WTC11 (cell line): ENCODE data around the gene COL25A1.

Source experiments
- CREB1 ChIP-seq: sonication (generic); formaldehyde crosslinking; IDR thresholded peaks from 2 replicates; pipeline ENCODE4 v1.8.0; 2023; ENCODE audit warnings: mild to moderate bottlenecking, missing genetic modification reagents
- NR1H2 ChIP-seq: sonication (generic); formaldehyde crosslinking; IDR thresholded peaks from 2 replicates; pipeline ENCODE4 v1.9.0; 2021; ENCODE audit warnings: mild to moderate bottlenecking, moderate library complexity, missing genetic modification reagents
- NR2C2 ChIP-seq: sonication (generic); formaldehyde crosslinking; IDR thresholded peaks from 2 replicates; pipeline ENCODE4 v1.8.0; 2022; ENCODE audit warnings: mild to moderate bottlenecking, missing genetic modification reagents
- RELA ChIP-seq: sonication (generic); formaldehyde crosslinking; IDR thresholded peaks from 2 replicates; pipeline ENCODE4 v1.8.1; 2022; ENCODE audit warnings: missing genetic modification reagents, mild to moderate bottlenecking, borderline replicate concordance
- SP1 ChIP-seq: sonication (generic); formaldehyde crosslinking; conservative IDR thresholded peaks from 2 replicates; pipeline ENCODE4 v1.8.1; 2022; ENCODE audit warnings: missing genetic modification reagents
- TEAD4 ChIP-seq: sonication (generic); formaldehyde crosslinking; IDR thresholded peaks from 2 replicates; pipeline ENCODE4 v1.8.0; 2022; ENCODE audit warnings: mild to moderate bottlenecking, missing genetic modification reagents
- TP53 ChIP-seq: sonication (generic); formaldehyde crosslinking; IDR thresholded peaks from 2 replicates; pipeline ENCODE4 v1.8.1; 2023; ENCODE audit warnings: mild to moderate bottlenecking, missing genetic modification reagents
- ZBTB21 ChIP-seq: sonication (generic); formaldehyde crosslinking; IDR thresholded peaks from 2 replicates; pipeline ENCODE4 v1.8.1; 2023; ENCODE audit warnings: mild to moderate bottlenecking, missing genetic modification reagents, borderline replicate concordance
- ZNF317 ChIP-seq: sonication (generic); formaldehyde crosslinking; IDR thresholded peaks from 2 replicates; pipeline ENCODE4 v1.8.1; 2023; ENCODE audit warnings: low read depth, mild to moderate bottlenecking, moderate library complexity, missing genetic modification reagents, borderline replicate concordance
- TF ChIP-seq, protein P1 (sequence below): fragments of 200-600 bp; IDR thresholded peaks from 2 replicates; pipeline ENCODE4 v1.8.0; 2022; ENCODE audit warnings: antibody characterized with exemption
- TF ChIP-seq, protein P2 (sequence below): sonication (generic); formaldehyde crosslinking; IDR thresholded peaks from 2 replicates; pipeline ENCODE4 v1.8.0; 2022; ENCODE audit warnings: mild to moderate bottlenecking, missing genetic modification reagents
- TF ChIP-seq, protein P3 (sequence below): sonication (generic); formaldehyde crosslinking; IDR thresholded peaks from 2 replicates; pipeline ENCODE4 v1.8.1; 2022; ENCODE audit warnings: low read depth, mild to moderate bottlenecking, moderate library complexity, missing genetic modification reagents, borderline replicate concordance
- TF ChIP-seq, protein P4 (sequence below): sonication (generic); formaldehyde crosslinking; conservative IDR thresholded peaks from 2 replicates; pipeline ENCODE4 v1.8.1; 2022; ENCODE audit warnings: mild to moderate bottlenecking, missing genetic modification reagents

DNA sequence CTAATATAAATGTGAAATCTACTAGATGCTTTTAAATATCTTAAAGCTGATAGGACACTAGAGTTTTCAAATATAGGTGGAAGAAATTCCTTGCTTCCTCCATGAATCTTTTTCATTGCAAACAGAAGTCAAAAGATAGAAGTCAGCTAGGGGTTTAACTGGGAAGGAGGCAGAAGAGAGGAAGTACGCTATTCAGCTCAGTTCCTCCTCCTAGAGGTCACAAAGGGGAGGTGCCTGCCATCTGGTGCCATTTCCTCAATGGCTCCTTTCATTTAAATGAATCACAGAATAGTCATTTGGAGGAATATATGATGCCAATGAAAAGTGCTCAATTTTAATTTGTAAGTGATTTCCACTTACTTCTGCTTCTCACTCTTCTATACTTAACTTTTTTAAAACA lies 8.5 kb downstream of the COL25A1 start:
- TF ChIP-seq, protein P1, sequence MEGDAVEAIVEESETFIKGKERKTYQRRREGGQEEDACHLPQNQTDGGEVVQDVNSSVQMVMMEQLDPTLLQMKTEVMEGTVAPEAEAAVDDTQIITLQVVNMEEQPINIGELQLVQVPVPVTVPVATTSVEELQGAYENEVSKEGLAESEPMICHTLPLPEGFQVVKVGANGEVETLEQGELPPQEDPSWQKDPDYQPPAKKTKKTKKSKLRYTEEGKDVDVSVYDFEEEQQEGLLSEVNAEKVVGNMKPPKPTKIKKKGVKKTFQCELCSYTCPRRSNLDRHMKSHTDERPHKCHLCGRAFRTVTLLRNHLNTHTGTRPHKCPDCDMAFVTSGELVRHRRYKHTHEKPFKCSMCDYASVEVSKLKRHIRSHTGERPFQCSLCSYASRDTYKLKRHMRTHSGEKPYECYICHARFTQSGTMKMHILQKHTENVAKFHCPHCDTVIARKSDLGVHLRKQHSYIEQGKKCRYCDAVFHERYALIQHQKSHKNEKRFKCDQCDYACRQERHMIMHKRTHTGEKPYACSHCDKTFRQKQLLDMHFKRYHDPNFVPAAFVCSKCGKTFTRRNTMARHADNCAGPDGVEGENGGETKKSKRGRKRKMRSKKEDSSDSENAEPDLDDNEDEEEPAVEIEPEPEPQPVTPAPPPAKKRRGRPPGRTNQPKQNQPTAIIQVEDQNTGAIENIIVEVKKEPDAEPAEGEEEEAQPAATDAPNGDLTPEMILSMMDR, result peak; percentile 66; the same call in 1 of the 2 replicates
- TF ChIP-seq CREB1 (CRISPR knock-in tag), result no peak
- TF ChIP-seq, protein P2, sequence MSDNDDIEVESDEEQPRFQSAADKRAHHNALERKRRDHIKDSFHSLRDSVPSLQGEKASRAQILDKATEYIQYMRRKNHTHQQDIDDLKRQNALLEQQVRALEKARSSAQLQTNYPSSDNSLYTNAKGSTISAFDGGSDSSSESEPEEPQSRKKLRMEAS (CRISPR knock-in tag), result no peak
- TF ChIP-seq ZNF317 (CRISPR knock-in tag), result no peak
- no peak for TF ChIP-seq RELA (CRISPR knock-in tag)
- no peak for TF ChIP-seq NR1H2 (CRISPR knock-in tag)
- TF ChIP-seq ZBTB21, result no peak
- no peak for TF ChIP-seq SP1 (CRISPR knock-in tag)
- no peak for TF ChIP-seq NR2C2
- no peak for TF ChIP-seq TP53 (CRISPR knock-in tag)
- TF ChIP-seq, protein P3, sequence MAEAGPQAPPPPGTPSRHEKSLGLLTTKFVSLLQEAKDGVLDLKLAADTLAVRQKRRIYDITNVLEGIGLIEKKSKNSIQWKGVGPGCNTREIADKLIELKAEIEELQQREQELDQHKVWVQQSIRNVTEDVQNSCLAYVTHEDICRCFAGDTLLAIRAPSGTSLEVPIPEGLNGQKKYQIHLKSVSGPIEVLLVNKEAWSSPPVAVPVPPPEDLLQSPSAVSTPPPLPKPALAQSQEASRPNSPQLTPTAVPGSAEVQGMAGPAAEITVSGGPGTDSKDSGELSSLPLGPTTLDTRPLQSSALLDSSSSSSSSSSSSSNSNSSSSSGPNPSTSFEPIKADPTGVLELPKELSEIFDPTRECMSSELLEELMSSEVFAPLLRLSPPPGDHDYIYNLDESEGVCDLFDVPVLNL (CRISPR knock-in tag), result no peak
- no peak for TF ChIP-seq TEAD4
- TF ChIP-seq, protein P4, sequence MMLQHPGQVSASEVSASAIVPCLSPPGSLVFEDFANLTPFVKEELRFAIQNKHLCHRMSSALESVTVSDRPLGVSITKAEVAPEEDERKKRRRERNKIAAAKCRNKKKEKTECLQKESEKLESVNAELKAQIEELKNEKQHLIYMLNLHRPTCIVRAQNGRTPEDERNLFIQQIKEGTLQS (CRISPR knock-in tag), result no peak
